HG03095 (cell line): ENCODE results near the gene PTPRT.

ENCODE experiments used
- ATAC-seq: cut with Tn5 transposase; IDR thresholded peaks from one replicate; pipeline ENCODE4 v1.9.1; 2021; ENCODE audit warnings: moderate library complexity; ENCODE audit not compliant: unreplicated experiment

PTPRT gene

DNA sequence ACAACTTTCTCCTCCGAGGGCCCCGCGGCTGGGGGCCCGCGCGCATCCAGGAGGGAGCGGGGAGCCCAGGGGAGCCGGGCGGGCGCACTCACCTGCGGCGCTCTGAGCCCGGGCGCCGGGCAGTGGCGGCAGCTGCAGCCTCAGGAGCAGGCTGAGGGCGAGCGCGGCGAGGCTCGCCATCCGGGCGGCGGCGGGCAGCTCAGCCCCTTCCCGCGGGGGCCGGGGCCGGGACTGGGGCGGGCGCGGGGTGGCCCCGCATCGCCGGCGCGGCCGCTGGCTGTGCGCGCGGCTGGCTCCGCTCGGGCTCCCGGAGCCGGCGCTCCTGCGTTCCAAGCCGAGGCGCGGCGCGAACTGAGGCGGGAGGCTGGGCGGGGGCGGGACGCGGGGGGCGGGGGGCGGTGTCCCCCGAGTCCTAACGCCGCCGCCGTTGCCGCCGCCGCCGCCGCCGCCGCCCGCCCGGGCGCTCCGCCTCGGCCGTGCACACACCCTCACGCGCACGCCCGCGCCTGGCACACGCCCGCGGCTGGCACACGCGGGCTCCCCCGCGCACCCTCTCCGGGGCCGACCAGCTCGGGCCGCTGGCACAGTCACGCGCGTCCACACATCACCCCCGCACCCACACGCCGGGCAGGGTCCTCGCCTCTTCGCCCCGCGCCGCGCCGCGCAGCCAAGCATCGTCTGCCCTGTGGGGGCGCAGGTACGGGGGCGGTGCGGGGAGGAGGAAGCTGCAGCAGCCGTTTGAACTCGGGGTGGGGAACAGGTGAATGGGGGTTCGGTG is at the start of gene PTPRT:
TSS of gene PTPRT (minus strand) at position 353 of the 778 bp plus-strand sequence. CDS start at position 180, 173 bp downstream.
- ATAC-seq, result no peak

- ATAC-seq, result no peak
These were observed 49.1 kb upstream of the PTPRT start for GRCh38 chr20:43238833-43239232.

DNA sequence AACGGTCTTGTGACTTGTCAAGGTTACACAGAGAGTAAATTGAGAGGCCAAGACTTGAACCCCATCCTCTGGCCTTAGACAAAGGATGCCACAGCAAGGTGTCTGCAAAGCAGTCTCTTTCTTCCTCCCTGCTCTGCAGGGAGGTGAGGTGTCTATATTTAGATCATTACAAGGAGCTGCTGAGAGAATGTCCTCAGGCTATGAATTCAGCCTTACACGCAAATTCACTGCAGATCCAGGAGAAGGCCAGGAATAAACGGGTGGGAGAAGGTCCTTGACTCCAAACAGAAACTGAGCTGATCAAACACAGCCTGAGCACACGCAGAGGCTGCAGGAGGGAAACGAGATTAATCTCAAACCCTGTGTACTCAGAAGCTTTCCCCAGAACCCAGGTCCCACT is 48.6 kb upstream of the PTPRT start:
- no peak for ATAC-seq

DNA sequence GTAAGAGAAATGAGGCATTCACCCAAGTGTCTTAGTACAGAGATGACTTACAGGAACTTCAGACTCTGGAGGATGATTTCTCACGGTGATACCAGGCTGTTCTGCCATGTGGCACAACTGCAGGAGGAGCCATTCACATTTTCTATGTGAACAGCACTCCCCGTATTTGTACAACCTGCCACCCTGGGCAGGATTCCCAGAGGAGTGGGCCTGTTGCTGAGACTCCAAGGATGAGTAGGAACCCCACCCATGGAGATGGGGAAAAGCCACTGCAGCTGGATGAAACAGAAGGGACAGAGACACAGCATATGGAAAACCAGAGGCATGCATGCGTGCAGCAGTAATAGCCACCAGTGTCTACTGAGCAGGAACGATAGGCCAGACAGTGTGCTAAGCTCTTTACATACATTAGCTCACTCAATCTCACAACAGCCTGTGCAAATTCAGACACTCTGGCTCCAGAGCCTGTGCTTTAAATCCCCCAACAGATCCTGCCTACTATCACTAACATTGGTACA is 48.0 kb upstream of the PTPRT start:
- ATAC-seq, result no peak

- ATAC-seq, result no peak
These were observed 46.3 kb upstream of the PTPRT start for GRCh38 chr20:43235998-43236397.

DNA sequence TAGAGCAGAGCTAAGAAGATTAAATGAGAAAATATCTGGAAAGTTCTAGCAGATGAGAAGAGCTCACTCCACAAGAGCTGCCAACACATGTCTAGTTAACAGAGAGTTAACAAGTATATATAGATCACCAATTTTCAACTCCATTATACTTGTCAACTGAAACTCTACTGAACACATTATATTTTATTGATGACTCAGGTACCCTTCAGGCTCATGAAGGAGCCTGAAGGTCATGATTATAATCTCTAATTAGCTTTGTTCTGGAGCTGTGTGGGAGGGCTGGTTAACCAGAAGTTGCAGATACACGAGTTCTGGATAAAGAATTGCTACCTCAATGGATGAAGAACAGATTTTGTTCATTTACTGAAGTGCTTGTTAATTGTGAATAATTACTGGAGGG is 42.1 kb upstream of the PTPRT start:
- no peak for ATAC-seq

DNA sequence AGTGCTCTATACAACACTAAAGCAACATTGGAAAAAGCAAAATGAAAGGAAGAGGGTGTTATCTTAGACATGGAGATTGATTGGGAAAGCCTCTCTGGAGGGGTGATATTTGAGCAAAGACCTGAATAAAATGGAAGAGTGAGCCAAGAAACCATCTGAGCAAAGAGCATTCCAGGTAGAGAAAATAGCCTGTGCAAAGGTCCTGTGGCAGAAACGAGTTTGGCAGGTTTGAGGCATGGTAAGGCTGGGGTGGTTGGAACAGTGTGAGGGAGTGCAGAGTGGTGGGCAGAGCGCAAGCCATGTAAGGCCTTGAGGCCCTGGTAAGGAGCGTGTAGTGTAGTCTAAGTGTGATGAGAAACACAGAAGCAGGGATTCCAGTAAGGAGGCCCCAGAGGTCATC is 40.0 kb upstream of the PTPRT start:
- no peak for ATAC-seq

DNA sequence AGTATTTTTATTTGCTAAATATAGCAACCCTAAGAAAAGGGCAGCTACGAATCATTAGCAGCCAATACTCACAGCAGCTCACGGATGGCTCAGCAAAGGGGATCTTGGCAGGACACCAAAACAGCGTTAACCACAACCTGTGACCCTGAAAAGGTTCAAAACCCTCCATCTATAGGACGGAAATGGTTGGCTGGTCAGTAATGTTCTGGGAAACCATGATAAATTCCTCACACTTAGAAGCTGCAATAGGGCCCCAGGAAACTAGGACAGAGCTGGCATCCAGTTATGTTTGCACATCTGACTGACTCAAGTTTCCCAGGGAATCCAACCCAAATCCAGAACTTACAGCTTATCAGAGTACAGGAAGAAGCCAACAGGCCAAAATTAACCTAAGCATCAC is 30.9 kb upstream of the PTPRT start:
- ATAC-seq, result no peak

DNA sequence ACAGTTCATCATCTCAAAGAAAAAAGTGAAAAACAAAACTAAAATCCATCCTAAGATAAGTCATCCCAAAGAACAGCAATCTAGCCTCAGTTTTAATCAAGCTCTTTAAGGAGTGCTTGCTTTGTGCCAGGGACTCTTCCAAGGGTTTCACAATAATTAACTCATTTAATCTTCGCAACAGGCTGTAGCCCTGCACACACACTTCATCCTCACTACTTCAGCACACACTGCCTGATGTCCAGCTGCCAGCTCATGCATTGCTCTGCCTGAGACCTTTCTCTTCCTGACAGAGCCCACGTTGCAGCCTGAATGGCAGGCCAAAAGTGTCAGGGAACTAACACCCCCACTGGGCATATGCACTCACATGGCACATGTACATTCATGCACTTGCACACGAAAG is 21.2 kb upstream of the PTPRT start:
- no peak for ATAC-seq

DNA sequence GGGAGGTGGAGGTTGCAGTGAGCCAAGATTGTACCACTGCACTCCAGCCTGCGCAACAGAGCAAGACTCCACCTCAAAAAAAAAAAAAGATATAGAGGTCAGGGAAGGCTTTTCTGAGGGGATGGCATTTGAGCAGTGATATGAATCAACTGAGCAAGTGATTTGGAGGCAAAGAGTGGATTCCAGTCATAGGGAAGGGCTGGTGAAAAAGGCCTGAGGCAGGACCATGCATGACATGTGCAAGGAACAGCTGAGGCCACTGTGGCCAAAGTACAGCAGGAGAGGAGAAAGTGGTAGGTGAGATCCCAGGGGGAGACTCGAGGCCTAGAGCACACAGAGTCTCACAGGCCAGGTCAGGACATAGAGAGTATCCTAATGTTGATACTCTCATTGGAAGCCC is 20.1 kb upstream of the PTPRT start:
- ATAC-seq, result no peak

GRCh38 chr20:43205699-43206098 is 16.0 kb upstream of the PTPRT start:
- ATAC-seq, result no peak

DNA sequence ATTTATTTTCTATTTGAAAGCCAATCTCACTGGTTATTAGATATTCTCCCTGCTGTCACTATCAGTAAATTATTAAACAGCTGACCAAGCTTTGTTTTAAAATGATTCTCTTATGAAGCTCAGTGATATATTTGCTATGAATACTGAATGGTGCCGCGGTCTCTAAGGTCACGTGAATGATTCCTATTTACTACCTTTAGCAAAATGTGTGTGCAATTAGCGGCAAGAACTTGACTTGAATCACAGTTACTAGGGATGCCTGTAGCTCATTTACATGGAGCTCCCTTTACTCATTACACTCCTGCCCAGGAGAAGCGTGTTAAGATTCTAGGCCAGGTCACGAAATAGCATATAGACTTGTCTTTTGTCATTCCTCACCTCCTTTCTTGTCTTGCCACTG is 12.4 kb upstream of the PTPRT start:
- no peak for ATAC-seq

- no peak for ATAC-seq
These were observed 8.9 kb upstream of the PTPRT start for GRCh38 chr20:43198607-43199006.

GRCh38 chr20:43196243-43196642 is 6.5 kb upstream of the PTPRT start:
- no peak for ATAC-seq

DNA sequence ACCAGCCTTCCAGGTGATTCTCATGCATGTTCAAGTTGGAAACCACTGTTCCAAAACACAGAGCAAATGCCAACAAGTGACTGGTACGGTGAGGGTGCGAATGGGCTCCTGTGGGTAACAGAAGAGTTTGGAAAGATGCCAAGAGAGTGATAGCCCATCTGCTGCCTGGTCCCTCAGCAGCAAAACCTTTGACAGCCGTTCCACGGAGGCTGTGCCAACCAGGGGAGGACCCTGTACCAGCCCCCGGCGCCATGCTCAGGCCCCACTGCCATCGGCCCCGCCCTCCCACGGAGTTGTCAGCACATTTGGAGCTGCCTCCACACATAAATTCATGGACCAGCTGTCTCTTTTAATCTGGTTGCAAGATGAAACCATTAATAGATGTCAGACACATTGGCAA is 4.4 kb upstream of the PTPRT start:
- no peak for ATAC-seq

DNA sequence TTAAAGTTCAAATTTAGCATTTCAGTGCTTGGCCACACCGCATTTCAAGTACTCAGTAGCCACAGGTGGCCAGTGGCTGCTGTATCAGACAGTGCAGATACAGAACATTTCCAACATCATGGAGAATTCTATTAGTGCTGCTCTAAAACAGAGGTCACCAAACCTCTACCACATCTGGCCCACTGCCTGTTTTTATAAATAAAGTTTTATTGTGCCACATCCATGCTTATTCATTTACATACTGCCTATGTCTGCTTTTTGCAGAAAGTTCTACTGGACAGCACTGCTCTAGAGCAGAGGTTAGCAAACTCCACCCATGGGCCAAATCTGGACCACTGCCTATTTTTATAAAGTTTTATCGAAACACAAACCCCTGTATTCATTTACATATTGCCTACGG is 3.7 kb upstream of the PTPRT start:
- ATAC-seq, result no peak

DNA sequence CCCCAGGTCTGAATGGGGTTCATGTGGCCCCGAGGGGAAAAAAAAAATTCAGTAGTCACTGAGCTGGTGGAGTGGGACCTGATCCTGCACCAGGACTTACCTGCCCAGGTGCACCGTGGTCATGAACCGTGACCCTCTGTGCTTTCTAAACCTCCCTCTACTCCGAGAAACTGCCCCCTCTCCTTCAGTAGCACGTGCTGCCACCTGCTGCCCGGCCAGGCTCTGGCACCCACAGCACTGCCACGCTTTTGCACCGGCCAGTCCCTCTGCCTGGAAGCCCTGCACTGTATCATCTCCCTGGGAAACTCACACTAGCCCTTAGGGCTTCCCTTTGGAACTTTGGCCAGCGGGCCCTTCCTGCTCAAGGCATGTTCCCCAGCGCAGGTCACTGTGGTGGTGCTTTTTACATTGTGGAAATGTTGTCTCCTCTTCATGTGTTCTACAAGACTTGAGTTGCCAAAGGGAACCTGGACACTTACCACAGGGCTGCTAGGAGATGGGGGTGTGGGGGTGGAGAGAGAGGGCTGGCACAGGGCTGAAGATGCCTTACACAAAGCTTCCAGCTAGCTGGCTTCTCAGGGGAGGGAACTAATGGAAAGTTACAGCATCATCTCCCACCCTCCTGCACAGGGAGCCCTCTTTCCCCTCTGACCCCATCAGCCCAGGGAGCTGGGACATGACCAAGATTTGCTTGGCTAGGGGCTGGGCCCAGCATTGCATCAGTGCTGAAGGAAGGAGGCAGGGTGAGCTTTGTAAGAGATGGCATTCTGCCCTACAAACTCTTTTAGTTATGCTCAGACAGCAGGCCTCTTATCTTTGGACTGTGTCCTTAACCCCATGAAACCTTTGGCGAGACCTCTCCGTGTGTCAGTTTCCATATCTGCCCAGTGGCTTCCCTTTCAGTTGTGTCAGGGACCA is 2.5 kb upstream of the PTPRT start:
- ATAC-seq, result no peak

- no peak for ATAC-seq
These were observed 1.4 kb upstream of the PTPRT start for GRCh38 chr20:43191143-43191542.

DNA sequence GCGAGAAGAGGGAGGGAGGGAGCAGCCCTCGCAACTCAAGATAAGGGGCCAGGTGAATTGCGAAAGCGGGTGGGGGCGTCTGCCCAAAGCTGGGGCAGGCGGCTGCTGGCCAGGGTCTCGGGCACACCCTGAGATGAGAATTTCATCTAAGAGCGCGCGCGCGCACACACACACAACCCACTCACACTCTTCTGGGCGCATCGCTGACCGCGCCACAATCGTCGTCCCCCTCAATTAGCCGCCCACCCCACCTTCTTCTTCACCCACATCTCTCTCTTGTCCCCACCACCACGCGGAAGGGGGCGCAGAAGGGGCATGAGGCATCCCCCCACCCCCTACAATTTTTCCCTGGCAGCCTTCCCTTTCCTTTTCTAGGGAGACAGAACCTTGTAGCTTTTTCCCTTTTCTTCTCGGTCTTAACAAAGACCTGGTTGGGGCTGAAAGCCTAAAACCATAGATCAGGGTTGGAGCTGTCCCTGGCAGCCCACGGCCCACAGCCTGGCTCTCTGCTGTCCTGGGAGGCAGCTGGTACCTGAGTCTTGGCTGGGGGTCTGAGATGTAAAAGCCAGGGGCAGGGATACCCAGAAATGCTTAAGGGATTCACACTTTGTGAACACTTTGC is 737 bp upstream of the PTPRT start:
- no peak for ATAC-seq

- no peak for ATAC-seq
These were observed 699 bp downstream of the PTPRT start for GRCh38 chr20:43188861-43189553.

GRCh38 chr20:43188234-43188653 is 1.5 kb downstream of the PTPRT start:
- ATAC-seq, result no peak
